ENCODE data around the gene LCE3D. TPM values are rescaled to one million over a fixed set of nuclear protein-coding genes. Genes with fewer than 3 reads are reported as not detected.
"Not testable (repeated sequence)": the region's sequence is repeated elsewhere in the genome, so short reads cannot be mapped to it uniquely, and the experiment has no call there.

Gene LCE3D
- total RNA-seq, 6 experiments from 2014 or later = not detected

DNA sequence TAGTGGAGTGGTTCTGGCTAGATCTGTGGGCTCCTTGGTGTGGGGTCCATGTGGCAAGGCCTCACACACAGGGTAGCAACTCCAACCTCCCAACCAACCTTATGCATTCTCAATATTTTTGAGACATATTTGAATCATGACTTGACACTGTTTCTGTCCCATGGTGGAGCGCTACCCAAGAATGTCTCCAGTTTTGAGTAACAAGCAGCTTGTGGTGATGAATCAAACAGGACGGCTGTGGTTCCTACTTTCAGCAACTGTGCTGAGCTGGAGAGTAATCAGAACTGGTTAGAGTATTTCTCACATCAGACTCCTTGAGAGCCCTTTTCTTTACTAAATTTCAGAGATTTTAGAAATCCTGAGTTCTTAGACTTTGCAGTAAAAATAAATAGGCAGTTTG, 3.1 kb downstream of the LCE3D start:
- Mint-ChIP-seq H3K4me1 (ENCODE audit: low read depth) (no peaks in the 10 kb centered on the region), H3K27me3 (ENCODE audit: insufficient read depth) (no peaks in the 10 kb centered on the region), H3K4me3 (no peak overlapping the region), H3K36me3 (ENCODE audit: low read depth) (no peaks in the 10 kb centered on the region), H3K27ac (no peak overlapping the region), H3K9me3 (peaks cover 5% of the 10 kb centered on the region)
- DNase-seq = no peak
- TF ChIP-seq, protein P1, sequence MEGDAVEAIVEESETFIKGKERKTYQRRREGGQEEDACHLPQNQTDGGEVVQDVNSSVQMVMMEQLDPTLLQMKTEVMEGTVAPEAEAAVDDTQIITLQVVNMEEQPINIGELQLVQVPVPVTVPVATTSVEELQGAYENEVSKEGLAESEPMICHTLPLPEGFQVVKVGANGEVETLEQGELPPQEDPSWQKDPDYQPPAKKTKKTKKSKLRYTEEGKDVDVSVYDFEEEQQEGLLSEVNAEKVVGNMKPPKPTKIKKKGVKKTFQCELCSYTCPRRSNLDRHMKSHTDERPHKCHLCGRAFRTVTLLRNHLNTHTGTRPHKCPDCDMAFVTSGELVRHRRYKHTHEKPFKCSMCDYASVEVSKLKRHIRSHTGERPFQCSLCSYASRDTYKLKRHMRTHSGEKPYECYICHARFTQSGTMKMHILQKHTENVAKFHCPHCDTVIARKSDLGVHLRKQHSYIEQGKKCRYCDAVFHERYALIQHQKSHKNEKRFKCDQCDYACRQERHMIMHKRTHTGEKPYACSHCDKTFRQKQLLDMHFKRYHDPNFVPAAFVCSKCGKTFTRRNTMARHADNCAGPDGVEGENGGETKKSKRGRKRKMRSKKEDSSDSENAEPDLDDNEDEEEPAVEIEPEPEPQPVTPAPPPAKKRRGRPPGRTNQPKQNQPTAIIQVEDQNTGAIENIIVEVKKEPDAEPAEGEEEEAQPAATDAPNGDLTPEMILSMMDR (IDR thresholded peaks at IDR 0.05) = no peak

- Mint-ChIP-seq H3K27me3 (ENCODE audit: insufficient read depth) (peaks cover 3% of the 10 kb centered on the region), H3K9me3 (peaks cover 51% of the 10 kb centered on the region)
These were observed 13.6 kb downstream of the LCE3D start, which contains the start of gene LCE3E for GRCh38 chr1:152566681-152567080. LCE3E (minus strand) TSS chr1:152566780; CDS start chr1:152566208, 572 bp downstream.

DNA sequence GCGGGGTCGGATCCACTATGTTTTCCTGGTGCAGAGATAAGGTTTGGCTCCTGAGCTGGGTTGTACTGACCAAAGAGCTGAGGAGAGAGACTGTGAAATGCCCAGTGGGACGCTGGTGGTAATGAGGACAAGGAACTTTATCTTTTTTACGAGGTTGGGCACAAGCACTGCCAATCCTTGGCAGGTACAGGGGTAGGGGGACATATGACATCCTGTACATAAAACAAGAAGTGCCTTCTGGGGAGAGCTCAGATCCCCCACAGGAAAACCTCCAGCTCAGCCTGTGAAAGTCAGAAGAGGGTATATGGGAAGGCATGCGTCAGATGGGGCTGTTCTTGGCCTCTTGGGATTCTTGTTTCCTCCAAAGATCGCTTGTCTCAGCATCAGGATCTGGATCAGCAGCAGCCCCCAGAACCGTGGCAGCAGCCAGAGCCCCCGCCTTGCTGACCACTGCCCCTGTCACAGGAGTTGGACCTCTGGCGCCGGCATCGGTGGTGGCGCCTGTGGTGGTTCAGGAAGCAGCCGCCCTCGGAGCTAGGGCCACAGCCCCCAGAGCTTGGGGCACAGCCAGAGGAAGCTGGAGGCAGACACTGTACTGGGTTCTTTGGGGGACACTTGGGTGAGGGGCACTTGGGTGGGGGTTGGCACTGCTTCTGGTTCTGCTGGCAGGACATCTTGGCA, 14.6 kb downstream of the LCE3D start:
- TF ChIP-seq, protein P1 (IDR thresholded peaks at IDR 0.05) = no peak
- H3K27ac Mint-ChIP-seq = no peak overlapping the region
- H3K36me3 Mint-ChIP-seq (ENCODE audit: low read depth) = no peaks in the 10 kb centered on the region
- H3K9me3 Mint-ChIP-seq = peaks cover 49% of the 10 kb centered on the region
- H3K4me3 Mint-ChIP-seq = no peak overlapping the region
- H3K27me3 Mint-ChIP-seq (ENCODE audit: insufficient read depth) = peaks cover 3% of the 10 kb centered on the region
- no peak for DNase-seq
- no peaks in the 10 kb centered on the region for H3K4me1 Mint-ChIP-seq (ENCODE audit: low read depth)

More at GRCh38 chr1:152566681-152567080, 13.6 kb downstream of the LCE3D start, which contains the start of gene LCE3E:
- no peak within 1 kb of the TSS for H3K4me3 Mint-ChIP-seq
- H3K27ac Mint-ChIP-seq = no peak within 1 kb of the TSS
- DNase-seq = no peak
- TF ChIP-seq, protein P1 (IDR thresholded peaks at IDR 0.05) = no peak
- H3K36me3 Mint-ChIP-seq (ENCODE audit: low read depth) = no peaks in the 10 kb centered on the region
- no peaks in the 10 kb centered on the region for H3K4me1 Mint-ChIP-seq (ENCODE audit: low read depth)

DNA sequence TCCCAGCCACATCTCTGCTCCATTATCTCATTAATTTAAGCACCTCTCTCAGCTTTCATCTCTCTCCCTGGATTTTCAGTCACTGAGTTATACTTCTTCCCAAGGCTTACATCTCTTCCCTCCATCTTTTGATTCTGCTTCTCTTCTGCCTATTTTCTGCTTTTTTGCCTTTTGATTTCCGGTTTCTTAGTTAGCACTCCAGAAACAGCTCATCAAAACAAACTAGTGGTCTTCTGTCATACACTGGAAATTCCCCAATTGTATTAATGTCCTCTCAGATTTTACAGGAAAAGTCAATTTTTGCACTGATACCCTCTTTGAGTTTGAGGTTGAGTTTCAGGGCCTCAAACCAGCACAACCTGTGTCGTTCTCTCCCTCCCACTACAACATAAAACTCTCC, 15.2 kb downstream of the LCE3D start:
- H3K36me3 Mint-ChIP-seq (ENCODE audit: low read depth) = no peaks in the 10 kb centered on the region
- no peak overlapping the region for H3K27ac Mint-ChIP-seq
- peaks cover 48% of the 10 kb centered on the region for H3K9me3 Mint-ChIP-seq
- H3K4me3 Mint-ChIP-seq = no peak overlapping the region
- peaks cover 3% of the 10 kb centered on the region for H3K27me3 Mint-ChIP-seq (ENCODE audit: insufficient read depth)
- no peak for DNase-seq
- H3K4me1 Mint-ChIP-seq (ENCODE audit: low read depth) = no peaks in the 10 kb centered on the region
- TF ChIP-seq, protein P1 (IDR thresholded peaks at IDR 0.05) = no peak

DNA sequence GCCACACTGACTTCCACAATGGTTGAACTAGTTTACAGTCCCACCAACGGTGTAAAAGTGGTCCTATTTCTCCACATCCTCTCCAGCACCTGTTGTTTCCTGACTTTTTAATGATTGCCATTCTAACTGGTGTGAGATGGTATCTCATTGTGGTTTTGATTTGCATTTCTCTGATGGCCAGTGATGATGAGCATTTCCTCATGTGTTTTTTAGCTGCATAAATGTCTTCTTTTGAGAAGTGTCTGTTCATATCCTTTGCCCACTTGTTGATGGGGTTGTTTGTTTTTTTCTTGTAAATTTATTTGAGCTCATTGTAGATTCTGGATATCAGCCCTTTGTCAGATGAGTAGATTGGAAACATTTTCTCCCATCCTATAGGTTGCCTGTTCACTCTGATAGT, 32.0 kb downstream of the LCE3D start:
- H3K4me3 Mint-ChIP-seq; H3K4me1 Mint-ChIP-seq (ENCODE audit: low read depth); H3K36me3 Mint-ChIP-seq (ENCODE audit: low read depth); H3K27me3 Mint-ChIP-seq (ENCODE audit: insufficient read depth); H3K27ac Mint-ChIP-seq; DNase-seq: not testable (repeated sequence)
- H3K9me3 Mint-ChIP-seq = peaks cover 12% of the 10 kb centered on the region; the same call in 1 of the 2 replicates

DNA sequence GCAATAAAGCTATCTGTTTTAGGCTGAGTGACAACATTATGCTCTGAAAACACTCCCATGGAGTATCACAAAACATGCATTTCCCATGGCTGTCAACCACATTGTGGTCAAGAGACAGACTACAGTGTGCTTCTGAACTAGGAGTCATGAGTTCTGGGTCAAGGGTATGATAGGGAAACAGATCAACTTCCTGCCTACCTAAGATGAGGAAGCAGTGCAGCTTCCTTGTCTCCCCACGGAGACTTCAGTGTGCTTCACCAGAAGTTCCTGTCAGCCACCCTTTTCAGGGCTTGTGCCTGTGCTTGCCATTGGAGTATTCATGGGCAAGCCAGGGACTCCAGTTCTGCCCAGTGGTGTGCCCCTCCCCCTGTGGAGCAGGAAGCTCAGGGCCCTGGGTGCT, 33.6 kb downstream of the LCE3D start:
- no peaks in the 10 kb centered on the region for H3K36me3 Mint-ChIP-seq (ENCODE audit: low read depth)
- TF ChIP-seq, protein P1 (IDR thresholded peaks at IDR 0.05) = no peak
- peaks cover 5% of the 10 kb centered on the region; the same call in 1 of the 2 replicates for H3K9me3 Mint-ChIP-seq
- H3K27ac Mint-ChIP-seq = no peak overlapping the region
- H3K4me1 Mint-ChIP-seq (ENCODE audit: low read depth) = no peaks in the 10 kb centered on the region
- no peak for DNase-seq
- H3K27me3 Mint-ChIP-seq (ENCODE audit: insufficient read depth) = peaks cover 5% of the 10 kb centered on the region; the same call in 1 of the 2 replicates
- H3K4me3 Mint-ChIP-seq = no peak overlapping the region

Measured in HFFc6 (cell line).